T-helper 22 cell (primary cell): ENCODE measurements around the gene TMEM154.

Experiments
- DNase-seq: peaks from one replicate; pipeline ENCODE4 v3.0.0-alpha.2; 2020; ENCODE audit warnings: low read depth

Gene TMEM154

DNA sequence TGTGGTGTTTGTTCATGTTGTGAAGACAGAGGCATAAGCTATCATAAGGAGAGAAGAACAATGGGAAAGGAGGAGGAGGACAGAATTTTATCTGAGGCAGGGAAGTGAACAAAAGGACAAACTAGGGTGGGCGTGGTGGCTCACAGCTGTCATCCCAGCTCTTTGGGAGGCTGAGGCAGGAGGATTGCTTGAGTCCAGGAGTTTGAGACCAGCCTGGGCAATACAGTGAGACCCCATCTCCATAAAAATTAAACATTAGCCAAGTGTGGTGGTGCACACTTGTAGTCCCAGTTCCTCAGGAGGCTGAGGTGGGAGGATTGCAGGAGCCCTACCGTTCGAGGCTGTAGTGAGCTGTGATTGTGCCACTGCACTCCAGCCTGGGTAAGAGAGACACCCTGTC is 49.9 kb downstream of the TMEM154 start:
- no peak for DNase-seq

DNA sequence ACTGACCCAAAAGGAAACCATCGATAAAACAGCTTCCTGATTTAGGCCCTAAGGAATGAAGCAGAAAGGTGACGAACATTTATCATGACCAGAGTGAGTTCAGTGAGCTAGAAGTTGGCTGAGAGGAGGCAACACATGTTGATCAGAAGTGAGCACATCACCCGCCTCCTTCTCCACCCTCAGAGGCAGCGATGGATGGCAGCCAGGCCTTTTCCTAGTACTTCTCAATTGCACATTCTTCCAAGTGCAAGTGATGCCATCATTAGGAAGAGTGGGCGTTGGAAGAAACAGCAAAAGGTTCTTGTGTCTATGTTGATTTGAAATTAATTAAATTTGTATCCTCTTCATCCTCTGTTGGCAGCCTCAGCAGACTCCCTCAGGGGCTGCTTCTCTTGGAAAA is 51.7 kb downstream of the TMEM154 start:
- DNase-seq = no peak

DNA sequence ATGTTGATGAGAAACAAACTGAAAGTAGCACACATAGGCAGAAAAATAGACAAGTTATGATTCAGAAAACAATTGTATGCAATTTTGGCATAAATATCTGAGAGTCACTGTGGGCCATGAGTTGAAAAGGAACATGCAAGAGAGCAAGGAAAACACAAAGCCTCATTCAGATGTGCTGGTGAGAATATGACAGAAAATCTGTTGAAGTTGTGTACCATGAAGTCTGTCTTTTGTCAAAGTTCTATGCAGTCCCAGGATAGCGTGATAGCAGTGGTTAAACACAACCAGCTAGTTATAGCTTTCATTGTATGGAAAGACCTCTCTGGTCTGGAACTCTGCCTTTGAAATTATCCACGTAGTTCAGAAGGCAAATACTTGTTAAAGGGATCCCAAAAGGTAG is 53.0 kb downstream of the TMEM154 start:
- no peak for DNase-seq

DNA sequence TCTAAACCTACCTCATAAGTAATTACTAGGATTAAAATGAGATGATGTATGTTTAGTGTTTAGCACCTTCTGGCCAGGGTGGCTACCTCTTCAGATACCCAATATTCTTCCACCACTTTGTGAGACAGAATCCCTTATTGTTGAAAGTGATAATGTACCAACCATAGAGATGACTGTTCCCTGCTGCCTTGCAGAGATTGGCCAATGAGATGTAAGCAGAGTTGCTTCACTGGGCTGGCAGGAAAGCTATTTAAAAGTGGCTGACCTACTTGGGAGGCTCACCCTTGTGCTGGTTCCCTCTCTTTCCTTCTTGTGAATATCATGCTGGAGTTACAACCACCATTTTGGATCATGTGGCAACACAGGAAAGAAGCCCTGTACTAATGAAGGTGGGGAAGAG is 58.9 kb downstream of the TMEM154 start:
- DNase-seq = no peak

DNA sequence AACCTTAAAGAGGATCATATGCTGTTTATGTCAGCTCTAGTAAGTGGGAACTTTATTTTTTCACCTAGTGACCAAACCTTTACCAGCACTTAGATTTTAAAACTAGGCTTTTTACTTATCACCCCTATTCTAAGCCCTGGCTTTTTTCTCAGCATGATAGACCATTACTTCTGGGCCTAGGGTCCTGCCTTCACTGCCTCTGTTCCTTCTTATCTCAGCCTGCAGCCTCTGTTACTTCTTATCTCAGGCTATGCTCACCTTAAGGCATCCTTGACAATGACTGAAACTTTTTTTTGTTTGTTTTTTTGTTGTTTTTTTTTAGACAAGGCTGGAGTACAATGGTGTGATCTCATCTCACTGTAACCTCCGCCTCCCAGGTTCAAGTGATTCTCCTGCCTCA is 59.6 kb downstream of the TMEM154 start:
- no peak for DNase-seq

DNA sequence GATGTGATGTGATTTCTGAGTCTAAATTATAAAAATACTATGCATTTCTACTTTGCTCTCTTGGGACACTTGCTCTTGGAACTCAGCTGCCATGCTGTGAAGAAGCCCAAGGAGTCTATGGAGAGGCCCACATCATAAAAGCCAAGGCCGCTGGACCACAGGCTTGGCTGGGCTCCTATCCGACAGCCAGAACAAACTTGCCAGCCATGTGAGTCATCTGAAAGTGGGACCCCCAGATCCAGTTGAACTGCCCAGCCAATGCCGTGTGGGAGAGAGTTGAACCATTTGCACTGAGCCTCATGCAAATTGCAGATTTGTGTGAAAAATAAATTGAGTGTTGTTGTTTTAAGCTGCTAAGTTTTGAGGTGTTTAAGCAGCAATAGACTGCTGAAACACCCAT is 60.2 kb downstream of the TMEM154 start:
- no peak for DNase-seq

DNA sequence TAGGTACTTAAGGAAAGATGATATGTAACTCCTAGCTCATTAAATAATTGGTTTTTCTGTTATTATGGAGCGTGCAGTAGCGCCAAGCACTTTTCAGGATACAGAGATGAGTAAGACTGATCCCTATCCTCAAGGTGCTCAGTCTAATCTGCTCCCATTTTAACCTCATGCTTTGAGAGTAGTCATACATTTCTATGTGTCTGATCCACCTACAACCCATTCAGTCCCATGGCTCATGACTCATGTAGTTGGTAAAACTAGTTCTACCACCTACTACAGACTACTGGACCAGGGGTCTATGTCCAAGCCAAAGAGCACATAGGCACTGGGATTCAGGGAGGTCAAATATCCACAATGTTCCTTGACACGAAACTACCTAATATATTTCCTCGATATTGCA is 60.8 kb downstream of the TMEM154 start:
- no peak for DNase-seq

DNA sequence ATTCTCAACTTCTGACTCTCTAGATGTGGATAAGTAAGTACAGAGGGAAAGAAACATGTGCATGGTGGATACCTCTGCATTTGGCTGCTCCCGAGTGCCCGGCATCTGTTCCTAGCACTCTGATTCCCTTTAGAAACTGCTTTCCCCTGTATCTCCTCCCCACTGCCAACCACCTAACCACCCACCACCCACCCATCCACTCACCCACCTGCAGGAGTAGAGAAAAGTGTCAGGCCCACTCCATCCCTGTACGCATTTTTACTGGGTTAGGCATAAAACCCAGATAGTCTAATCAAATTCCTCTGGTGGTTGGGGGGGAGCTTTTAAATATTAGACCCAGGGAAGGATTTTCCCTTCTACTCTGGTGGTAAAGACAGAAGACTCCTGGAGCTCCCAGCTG is 63.0 kb downstream of the TMEM154 start:
- DNase-seq = no peak

DNA sequence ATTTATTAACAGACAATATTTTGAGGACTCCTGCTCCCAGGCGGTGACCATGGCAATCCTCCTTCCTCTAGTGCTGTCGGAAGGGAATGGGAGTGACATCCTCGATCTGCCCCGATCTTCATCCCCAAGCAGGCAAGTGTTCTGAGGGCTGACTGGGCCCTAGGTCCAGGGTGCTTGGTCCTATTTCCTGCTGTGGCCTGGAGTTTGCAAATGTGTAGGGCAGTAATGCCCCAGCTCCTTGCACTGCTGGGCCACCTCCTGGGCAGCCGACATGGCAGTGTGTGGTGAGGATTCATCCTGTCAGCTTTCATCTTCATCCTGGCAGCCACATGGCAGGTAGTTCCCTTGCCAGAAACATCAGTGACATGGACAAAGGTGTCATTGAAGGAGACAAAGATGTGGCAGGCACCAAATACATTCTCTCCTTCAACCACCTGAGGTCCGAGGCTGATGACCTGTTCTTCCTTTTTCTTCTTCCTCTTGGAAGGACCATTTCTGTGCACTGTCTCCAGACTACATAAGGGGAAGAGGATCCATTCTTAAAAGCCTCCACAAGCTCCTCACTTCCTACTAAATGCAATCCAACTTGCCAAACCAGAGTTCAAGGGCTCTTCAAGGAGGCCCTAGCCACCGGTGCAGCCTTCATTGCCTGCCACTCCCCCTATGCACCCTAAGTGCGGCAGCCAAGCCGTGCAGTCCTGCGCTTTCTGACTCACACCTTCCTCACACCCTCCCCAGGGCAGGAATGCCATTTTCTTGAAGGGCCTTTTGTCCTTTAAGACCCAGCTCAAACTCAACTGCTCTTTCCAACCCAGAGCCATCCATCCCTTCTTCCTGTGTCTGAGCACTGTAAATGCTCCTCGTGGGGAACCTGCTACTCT is 65.7 kb downstream of the TMEM154 start:
- DNase-seq = no peak

DNA sequence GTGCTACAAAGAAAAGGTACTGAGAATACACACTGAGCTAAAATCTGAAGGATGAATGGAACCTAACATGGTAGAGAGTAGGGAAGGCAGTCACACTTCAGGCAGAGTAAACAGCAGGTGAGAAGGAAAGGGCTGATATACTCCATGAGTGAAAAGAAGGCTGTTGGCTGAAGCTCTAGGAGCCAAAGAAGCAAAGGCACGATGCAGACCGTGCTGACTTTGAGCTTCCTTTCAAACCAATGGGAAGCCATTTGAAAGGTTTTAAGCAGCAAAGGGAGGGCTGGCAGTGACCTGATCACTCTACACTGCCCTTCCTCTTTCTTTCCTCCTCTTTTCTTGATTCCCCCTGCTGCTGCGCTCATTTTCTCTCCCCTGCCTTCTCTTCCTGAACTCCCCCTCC is 66.4 kb downstream of the TMEM154 start:
- DNase-seq = no peak

DNA sequence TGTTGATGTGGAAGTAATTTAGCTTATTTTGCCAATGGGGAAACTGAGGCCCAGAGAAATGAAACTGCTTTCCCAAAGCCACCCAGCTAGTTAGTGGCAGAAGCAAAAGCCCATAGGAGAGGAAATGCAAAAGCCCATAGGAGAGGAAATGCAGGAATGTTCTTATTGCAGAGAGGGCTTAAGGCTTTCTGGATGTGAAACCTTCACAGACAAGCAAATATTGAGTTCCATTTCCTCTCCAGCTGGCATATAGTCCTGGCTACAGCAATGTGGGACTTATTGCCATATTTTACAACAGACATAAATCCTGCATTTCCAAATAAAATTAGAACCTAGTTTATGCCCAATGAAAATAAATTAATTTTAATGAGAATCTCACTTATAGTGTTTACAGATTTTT is 69.7 kb downstream of the TMEM154 start:
- no peak for DNase-seq

DNA sequence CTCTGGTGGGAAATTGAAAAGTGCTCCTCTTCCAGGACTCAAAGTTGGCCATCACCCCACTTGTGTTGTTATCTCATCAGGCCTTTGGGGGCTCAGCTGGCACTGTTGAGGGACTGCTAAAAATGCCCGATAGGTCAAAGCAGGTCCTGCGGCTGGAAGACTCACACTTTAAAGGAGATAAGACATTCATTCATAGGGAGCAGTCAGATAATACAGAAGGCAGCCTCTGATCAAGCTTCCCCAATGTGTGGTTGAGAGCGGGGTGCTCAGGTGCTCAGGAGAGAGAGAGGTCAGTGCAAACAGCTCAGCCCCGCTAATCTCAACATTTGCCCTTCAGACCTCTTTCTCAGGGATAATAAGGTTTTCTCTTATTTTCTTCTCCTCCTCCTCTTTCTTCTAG is 70.3 kb downstream of the TMEM154 start:
- DNase-seq = no peak

DNA sequence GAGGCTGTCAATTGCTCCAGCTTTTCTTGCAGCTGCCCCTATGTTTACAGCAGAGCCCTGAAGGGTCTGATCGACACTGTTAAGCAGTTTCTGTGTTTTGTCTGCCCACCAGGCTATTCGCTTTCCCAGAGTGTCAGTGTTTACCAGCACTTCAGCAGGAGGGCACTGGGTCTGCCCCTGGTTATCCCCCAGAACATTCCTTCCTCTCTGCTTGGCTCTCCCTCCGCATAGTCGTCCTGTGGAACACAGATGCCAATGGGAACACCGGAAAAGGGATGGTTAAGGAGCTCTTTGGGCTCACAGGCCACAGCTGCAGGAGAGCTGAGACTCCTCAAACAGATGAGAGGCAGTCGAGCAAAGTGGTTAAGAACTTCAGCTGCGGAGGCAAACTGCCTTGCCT is 72.6 kb downstream of the TMEM154 start:
- no peak for DNase-seq

DNA sequence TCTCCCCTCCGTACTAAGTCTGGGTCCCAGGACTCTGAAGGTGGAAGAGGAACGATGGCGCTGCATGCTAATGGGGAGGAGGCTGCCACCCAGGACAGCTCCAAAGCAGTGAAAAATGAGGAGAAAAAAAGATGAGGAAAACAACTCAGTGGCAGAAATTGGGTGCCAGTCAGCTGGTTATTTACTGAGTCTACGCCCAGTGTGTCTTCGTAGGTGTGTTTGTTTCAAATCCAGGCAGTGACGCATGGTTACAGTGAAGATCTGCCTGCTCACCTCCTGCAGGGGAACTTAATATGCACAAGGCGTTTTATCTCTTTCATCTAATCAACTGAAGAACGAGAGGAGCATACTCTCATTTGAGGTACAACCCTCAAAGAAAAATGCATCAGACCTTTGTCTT is 73.0 kb downstream of the TMEM154 start:
- DNase-seq = peak; percentile 10

DNA sequence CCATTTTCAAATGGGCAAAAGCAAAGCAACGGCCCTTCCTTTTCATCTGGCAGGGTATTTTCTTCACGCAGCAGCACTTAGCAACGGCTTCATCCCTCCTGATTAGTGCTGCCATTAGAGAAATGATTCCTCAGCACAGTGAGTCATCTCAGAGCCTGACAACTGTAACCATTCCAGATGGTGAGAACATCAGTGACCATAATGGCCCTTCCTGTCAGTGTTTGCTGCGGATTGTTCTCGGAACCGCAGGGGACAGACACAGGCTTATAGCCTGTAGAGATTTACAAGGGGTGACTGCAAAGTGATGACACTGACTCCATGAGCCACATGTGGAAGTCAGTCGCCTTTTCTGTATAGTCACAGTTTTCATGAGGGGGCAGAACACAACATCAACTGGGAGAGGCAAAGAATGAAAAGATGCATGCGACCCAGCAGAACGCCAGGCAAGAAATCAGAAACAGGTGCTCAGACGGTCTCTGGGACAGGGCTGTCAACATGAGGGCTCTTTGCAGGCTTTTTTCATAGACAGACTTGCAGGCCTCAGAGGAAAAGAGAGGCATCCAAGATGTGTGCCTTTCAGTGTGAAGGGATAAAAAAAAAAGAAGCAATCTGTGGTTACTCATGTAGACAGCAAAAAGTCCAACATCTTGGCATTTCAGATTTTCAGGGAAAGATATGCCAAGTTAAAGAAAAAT is 74.0 kb downstream of the TMEM154 start:
- no peak for DNase-seq

DNA sequence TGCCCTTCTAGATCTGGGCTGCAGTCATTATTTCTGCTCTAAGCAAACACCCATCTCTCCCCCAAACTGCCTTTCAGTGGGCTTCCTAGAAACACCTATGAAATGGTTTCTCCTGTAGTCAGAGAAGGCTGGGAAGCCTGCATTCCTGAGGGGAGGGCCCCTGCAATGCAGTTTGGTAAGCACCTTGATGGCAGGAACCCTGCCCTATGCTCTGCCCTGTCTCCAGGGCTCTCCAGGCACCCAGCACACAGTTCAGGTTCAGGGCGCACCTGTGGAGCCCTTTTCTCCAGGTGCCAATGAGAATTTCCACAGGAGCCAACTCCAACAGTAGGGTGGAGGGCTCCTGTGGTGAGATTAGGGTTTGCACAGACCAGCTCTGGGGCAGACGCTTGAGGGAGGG is 74.8 kb downstream of the TMEM154 start:
- no peak for DNase-seq

DNA sequence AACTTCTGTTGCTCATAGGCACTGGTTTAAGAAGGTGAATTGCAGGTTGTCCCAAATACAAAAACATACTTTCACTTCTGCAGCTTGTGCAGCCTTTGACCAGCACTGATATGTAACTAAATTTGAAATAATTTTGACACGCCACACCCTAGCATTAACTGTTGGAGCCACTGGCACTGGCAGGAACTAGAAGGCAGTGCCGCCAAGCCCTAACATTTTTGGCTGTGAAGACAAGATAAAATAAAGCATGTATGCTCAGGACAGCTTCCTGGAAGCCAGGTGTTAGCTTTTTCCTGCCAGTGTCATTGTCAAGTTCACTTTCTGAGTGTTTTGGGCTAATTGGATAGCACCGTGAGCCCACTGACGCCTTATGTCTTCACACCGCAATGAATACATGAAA is 78.6 kb downstream of the TMEM154 start:
- no peak for DNase-seq

DNA sequence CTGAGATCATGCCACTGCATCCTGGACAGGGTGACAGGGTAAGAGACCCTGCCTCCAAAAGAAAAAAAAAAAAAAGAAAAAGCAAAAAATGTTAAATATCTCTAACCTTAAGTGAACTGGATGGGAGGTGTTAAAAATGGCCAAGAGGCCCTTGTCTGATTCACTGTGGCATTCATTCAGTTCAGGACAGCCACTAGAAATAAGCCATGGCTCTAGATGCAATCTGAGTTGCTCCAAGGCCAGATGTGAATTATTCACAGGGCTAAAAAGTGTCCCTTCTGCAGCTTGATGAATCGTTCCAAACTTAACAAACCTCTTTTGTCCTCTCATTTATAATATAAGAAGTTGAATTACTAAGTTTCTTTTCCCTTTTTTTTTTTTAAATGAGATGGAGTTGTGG is 80.2 kb downstream of the TMEM154 start:
- no peak for DNase-seq

DNA sequence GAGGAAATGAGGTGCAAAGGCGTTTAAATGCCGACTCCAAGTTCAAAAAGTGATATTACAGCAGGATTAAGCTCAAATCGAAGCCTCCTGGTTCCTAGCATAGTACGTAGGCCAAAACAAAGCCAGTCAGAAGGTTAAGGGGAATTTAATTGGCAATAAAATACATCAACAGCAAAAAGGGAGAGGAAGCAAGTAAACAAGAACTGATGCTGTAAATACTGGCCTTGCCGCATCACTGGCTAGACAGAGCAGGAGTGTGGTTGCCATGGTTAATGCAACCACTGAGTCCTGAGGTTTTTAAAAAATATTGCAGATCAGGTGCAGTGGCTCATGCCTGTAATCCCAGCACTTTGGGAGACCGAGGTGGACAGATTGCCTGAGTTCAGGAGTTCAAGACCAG is 80.7 kb downstream of the TMEM154 start:
- DNase-seq = no peak

DNA sequence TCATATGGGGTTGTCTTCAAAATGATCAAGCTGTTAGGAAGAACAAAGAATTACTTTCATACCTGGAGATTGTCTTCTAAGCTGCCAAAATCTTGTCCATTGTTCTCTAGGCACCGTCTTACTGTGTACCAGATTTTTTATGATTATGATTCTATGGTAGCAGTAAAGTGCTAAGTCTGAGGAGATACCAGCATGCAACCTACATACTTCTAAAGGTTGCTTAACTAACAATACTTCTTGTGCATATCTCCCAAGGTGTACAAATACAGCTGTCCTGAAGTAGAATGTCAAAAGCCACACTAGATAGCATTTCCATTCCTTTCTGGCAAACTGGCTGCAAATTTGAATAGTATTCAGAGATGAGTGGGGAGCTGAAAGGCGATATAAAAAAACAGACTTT is 81.3 kb downstream of the TMEM154 start:
- DNase-seq = no peak

DNA sequence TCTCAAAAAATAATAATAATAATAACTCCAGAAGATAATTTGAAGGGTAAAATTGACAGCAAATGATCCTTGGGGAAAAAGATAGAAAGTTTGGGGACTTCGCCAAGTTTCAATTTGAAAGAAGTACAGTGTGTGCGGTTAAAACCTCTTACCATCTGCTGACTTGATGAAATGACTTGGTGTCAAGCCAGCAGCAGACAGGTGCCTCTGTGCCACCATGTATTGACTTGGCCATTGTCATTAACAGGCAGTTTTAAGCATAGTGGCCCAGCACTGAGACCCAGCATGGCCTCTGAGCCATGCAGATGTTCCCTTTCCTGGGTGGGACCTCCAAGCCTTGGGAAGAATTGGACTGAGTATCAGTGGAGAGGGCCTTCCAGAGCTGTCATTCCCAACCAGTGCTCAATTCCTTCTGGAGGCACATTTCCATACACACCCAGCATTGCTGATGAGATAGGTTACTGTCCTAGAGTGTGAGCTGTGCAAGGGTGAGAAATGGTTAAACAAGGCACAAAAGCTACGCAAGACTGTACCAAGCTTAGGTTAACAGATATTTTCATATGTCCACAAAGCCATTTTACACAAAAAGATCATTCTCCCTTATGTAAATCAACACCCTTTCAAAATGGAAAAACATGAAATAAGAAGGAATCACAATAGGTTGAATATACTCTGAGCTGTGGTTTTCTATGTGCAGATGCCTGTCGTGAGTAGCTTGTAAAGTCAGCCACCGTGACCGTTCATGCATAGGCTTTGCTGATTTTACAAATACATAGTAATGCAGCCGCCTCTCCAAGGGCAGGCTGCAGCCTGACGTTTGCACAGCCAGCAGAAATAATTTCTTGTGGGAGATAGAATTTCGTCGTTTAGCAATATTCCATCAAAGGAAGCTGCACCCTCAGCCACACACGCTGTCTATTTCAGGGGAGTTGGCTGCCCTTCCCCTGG is 84.5 kb downstream of the TMEM154 start:
- DNase-seq = no peak

DNA sequence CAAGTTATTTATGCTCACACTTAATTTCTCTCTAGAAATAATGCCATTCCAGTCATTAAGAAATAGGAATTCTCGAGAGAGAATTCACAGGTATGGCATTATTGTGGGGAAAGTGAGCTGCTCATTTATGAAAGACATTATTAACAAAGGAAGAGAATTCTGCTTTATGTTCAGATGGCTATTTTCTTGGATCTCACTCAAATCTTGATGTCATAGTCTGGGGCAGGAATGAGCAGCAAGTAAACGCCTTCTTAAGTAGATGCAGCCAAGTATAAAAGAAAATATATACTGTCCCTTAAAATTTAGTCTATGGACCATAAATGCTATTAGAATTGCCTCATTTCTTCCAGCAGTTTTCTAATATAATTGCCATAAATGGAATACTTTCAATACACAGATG is 85.7 kb downstream of the TMEM154 start:
- DNase-seq = no peak

DNA sequence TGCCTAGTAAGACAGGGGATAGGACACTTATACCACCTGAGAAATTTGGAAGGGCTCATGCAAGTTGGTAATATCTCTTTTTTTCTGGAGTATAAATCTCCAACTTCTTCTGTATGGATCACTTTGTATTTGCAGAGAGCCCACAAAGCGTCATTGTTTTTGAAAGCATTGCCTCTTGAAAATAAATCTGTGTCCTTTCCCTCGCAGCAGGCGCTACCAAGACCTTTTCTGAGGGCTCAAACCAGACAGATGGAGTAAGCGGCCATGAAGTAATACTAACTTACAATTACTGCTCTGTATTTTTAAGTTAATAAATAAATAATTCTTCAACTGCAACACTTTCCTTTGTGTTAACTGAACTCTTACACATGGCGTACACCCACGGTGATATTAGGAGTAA is 87.9 kb downstream of the TMEM154 start:
- no peak for DNase-seq
